GM23338 (cell line): Measurements from ENCODE around the gene RTL10. TPM values are rescaled to one million over a fixed set of nuclear protein-coding genes. Genes with fewer than 3 reads are reported as not detected.

Experiments used
- ATAC-seq: fragments of 200-7000 bp; cut with Tn5 transposase; 3 replicates; pipeline ENCODE4 v1.9.1; 2020
- DNase-seq: peaks from one replicate; pipeline ENCODE4 v3.0.0-alpha.2; 2015; ENCODE audit warnings: low spot score
- H2AFZ ChIP-seq: fragments of 200-600 bp; sonication (generic); 2 replicates; pipeline ENCODE4 v1.8.0; 2016; ENCODE audit warnings: antibody characterized with exemption, mild to moderate bottlenecking, moderate library complexity
- H3F3A ChIP-seq: fragments of 200-600 bp; sonication (generic); replicated peaks from 2 replicates; pipeline ENCODE4 v1.8.0; 2017; ENCODE audit warnings: antibody characterized with exemption, mixed run types, low read depth
- H3K27ac ChIP-seq: fragments of 200-600 bp; sonication (generic); 2 replicates; pipeline ENCODE4 v1.6.1; 2016; ENCODE audit warnings: low read depth
- H3K27me3 ChIP-seq: fragments of 200-600 bp; sonication (generic); 2 replicates; pipeline ENCODE4 v1.8.0; 2016; ENCODE audit warnings: mild to moderate bottlenecking, mixed run types, moderate library complexity; ENCODE audit not compliant: insufficient read depth
- H3K36me3 ChIP-seq: fragments of 200-600 bp; sonication (generic); 2 replicates; pipeline ENCODE4 v1.8.0; 2016; ENCODE audit warnings: mild to moderate bottlenecking; ENCODE audit not compliant: insufficient read depth
- H3K4me1 ChIP-seq: fragments of 200-600 bp; sonication (generic); 2 replicates; pipeline ENCODE4 v1.8.0; 2016; ENCODE audit warnings: mild to moderate bottlenecking, moderate library complexity; ENCODE audit not compliant: insufficient read depth
- H3K4me2 ChIP-seq: fragments of 200-600 bp; sonication (generic); 2 replicates; pipeline ENCODE4 v1.7.1; 2017; ENCODE audit warnings: mixed run types
- H3K4me3 ChIP-seq: fragments of 200-600 bp; sonication (generic); 2 replicates; pipeline ENCODE4 v1.6.1; 2016; ENCODE audit warnings: mixed run types
- H3K79me2 ChIP-seq: fragments of 200-600 bp; sonication (generic); replicated peaks from 2 replicates; pipeline ENCODE4 v1.8.0; 2017; ENCODE audit warnings: mild to moderate bottlenecking; ENCODE audit not compliant: insufficient read depth
- H3K9me2 ChIP-seq: fragments of 200-600 bp; sonication (generic); 2 replicates; pipeline ENCODE4 v1.8.0; 2017; ENCODE audit not compliant: insufficient read depth
- H4K20me1 ChIP-seq: fragments of 200-600 bp; sonication (generic); replicated peaks from 2 replicates; pipeline ENCODE4 v1.8.0; 2017; ENCODE audit warnings: mild to moderate bottlenecking; ENCODE audit not compliant: insufficient read depth
- H3K27ac Mint-ChIP-seq: 2 replicates; pipeline ENCODE4 v1.8.0; 2020; ENCODE audit warnings: inconsistent platforms, mild to moderate bottlenecking, moderate library complexity, mixed read lengths
- H3K27me3 Mint-ChIP-seq: 3 replicates; pipeline ENCODE4 v1.8.0; 2022; ENCODE audit warnings: low read depth, mild to moderate bottlenecking, moderate library complexity, mixed read lengths, inconsistent platforms; ENCODE audit not compliant: insufficient read depth, poor library complexity
- H3K36me3 Mint-ChIP-seq: 3 replicates; pipeline ENCODE4 v1.8.0; 2021; ENCODE audit warnings: low read depth, mild to moderate bottlenecking, inconsistent platforms, moderate library complexity, mixed read lengths
- H3K4me1 Mint-ChIP-seq: 3 replicates; pipeline ENCODE4 v1.8.0; 2020; ENCODE audit warnings: mild to moderate bottlenecking, inconsistent platforms, mixed read lengths
- H3K4me3 Mint-ChIP-seq: 3 replicates; pipeline ENCODE4 v1.8.0; 2021; ENCODE audit warnings: moderate library complexity, mild to moderate bottlenecking, inconsistent platforms, mixed read lengths
- H3K9me3 Mint-ChIP-seq: 3 replicates; pipeline ENCODE4 v1.8.0; 2020; ENCODE audit warnings: moderate library complexity, mild to moderate bottlenecking, inconsistent platforms, mixed read lengths
- CTCF ChIP-seq, 2 experiments: fragments of 200-600 bp in 1 of 2; sonication (generic) in 1 of 2; conservative IDR thresholded peaks; 2 replicates each; pipeline versions ENCODE4 v1.5.1 to v1.6.1; 2016 to 2017; ENCODE audit warnings: antibody characterized with exemption in 2 of 2, low read depth in 2 of 2, mild to moderate bottlenecking in 2 of 2, moderate library complexity in 1 of 2
- ETS1 ChIP-seq: IDR thresholded peaks from 2 replicates; pipeline ENCODE4 v1.6.1; 2016; ENCODE audit warnings: antibody characterized with exemption
- EZH2 ChIP-seq: fragments of 200-600 bp; sonication (generic); IDR thresholded peaks from one replicate; pipeline ENCODE4 v1.8.0; 2017; ENCODE audit warnings: antibody characterized with exemption, mild to moderate bottlenecking, low read depth; ENCODE audit not compliant: unreplicated experiment
- EZH2phosphoT487 ChIP-seq: fragments of 200-600 bp; sonication (generic); IDR thresholded peaks from one replicate; pipeline ENCODE4 v1.8.1; 2018; ENCODE audit warnings: antibody characterized with exemption; ENCODE audit not compliant: unreplicated experiment
- JUNB ChIP-seq: IDR thresholded peaks from one replicate; pipeline ENCODE4 v1.6.1; 2016; ENCODE audit warnings: antibody characterized with exemption; ENCODE audit not compliant: unreplicated experiment
- POLR2AphosphoS5 ChIP-seq: IDR thresholded peaks from 2 replicates; pipeline ENCODE4 v1.6.1; 2016; ENCODE audit warnings: antibody characterized with exemption, low read depth
- REST ChIP-seq: IDR thresholded peaks from one replicate; pipeline ENCODE4 v1.6.1; 2018; ENCODE audit warnings: antibody characterized with exemption; ENCODE audit not compliant: unreplicated experiment
- STAT1 ChIP-seq: IDR thresholded peaks from one replicate; pipeline ENCODE4 v1.6.1; 2016; ENCODE audit warnings: antibody characterized with exemption; ENCODE audit not compliant: unreplicated experiment
- ZNF114 ChIP-seq: fragments of 250-450 bp; sonication (Bioruptor Pico); IDR thresholded peaks from 2 replicates; pipeline ENCODE4 v1.5.0; 2020; ENCODE audit warnings: mild to moderate bottlenecking, moderate library complexity
- ZNF331 ChIP-seq: fragments of 250-450 bp; sonication (Bioruptor Pico); IDR thresholded peaks from 2 replicates; pipeline ENCODE4 v1.5.0; 2020; ENCODE audit warnings: low read depth, mild to moderate bottlenecking, moderate library complexity
- polyA plus RNA-seq: library from polyadenylated mRNA; unstranded; fragments of >200 nt; fragmentation: Nextera tagmentation; extraction: Ambion mirVana; gene quantifications from 2 replicates; pipeline ENCODE4 v1.2.1, GENCODE V29; 2016
- total RNA-seq: library from RNA; depleted of rRNA; stranded (reverse); fragments of >200 nt; shearing (Covaris generic); gene quantifications from 2 replicates; pipeline ENCODE4 v1.2.3, GENCODE V29; 2014

Gene RTL10
- total and polyA plus RNA-seq, 2 experiments from 2014 or later, result 9.4 to 17.4 TPM

GRCh38 chr22:19875531-19876313 is 21.0 kb upstream of the RTL10 start:
- ATAC-seq (no peak), DNase-seq (no peak)
- Mint-ChIP-seq H3K36me3 (no peaks in the 10 kb centered on the region), H3K4me3 (no peak overlapping the region), H3K9me3 (no peaks in the 10 kb centered on the region), H3K4me1 (peaks cover 15% of the 10 kb centered on the region), H3K27me3 (peaks cover 10% of the 10 kb centered on the region), H3K27ac (no peak overlapping the region)
- no peaks in the 10 kb centered on the region for H3K79me2 ChIP-seq
- TF ChIP-seq ZNF331 (CRISPR knock-in tag) (no peak), REST (no peak), CTCF (conservative IDR thresholded peaks at IDR 0.05; ENCODE audit: low read depth in 2 of 2) (no peak)
- no peak overlapping the region; the same call in 1 of the 2 replicates for H3K27ac ChIP-seq
- H3K4me3 ChIP-seq, result no peak overlapping the region
- peaks cover 6% of the 10 kb centered on the region; the same call in 1 of the 2 replicates for H3K4me1 ChIP-seq
- H2AFZ ChIP-seq, result no peak overlapping the region
- H3K9me2 ChIP-seq, result no peaks in the 10 kb centered on the region
- H4K20me1 ChIP-seq, result no peaks in the 10 kb centered on the region
- no peak overlapping the region for H3K4me2 ChIP-seq
- peaks cover 2% of the 10 kb centered on the region; the same call in 1 of the 2 replicates for H3F3A ChIP-seq
- no peaks in the 10 kb centered on the region for H3K36me3 ChIP-seq
- no peaks in the 10 kb centered on the region for H3K27me3 ChIP-seq

GRCh38 chr22:19875061-19875530 is 20.4 kb upstream of the RTL10 start:
- Histone ChIP-seq H2AFZ (no peak overlapping the region), H3F3A (no peaks in the 10 kb centered on the region), H3K4me2 (no peak overlapping the region), H3K9me2 (no peaks in the 10 kb centered on the region), H3K4me1 (no peaks in the 10 kb centered on the region), H4K20me1 (no peaks in the 10 kb centered on the region), H3K4me3 (no peak overlapping the region), H3K27me3 (no peaks in the 10 kb centered on the region), H3K79me2 (no peaks in the 10 kb centered on the region), H3K36me3 (no peaks in the 10 kb centered on the region), H3K27ac (no peak overlapping the region; the same call in 1 of the 2 replicates)
- DNase-seq, result no peak
- Mint-ChIP-seq H3K27ac (no peak overlapping the region), H3K4me3 (no peak overlapping the region), H3K4me1 (peaks cover 9% of the 10 kb centered on the region), H3K27me3 (peaks cover 10% of the 10 kb centered on the region), H3K36me3 (no peaks in the 10 kb centered on the region), H3K9me3 (no peaks in the 10 kb centered on the region)
- ATAC-seq, result no peak
- TF ChIP-seq ZNF114 (CRISPR knock-in tag) (no peak), POLR2AphosphoS5 (no peak), EZH2 (no peak), STAT1 (no peak), EZH2phosphoT487 (no peak), JUNB (no peak), ETS1 (no peak), ZNF331 (CRISPR knock-in tag) (no peak)
